Measurements from ENCODE around the gene NXPH3. TPM values are rescaled to one million over a fixed set of nuclear protein-coding genes. Genes with fewer than 3 reads are reported as not detected.

The NXPH3 gene
- total RNA-seq, 2 experiments from 2014 or later = 0.09 TPM

DNA sequence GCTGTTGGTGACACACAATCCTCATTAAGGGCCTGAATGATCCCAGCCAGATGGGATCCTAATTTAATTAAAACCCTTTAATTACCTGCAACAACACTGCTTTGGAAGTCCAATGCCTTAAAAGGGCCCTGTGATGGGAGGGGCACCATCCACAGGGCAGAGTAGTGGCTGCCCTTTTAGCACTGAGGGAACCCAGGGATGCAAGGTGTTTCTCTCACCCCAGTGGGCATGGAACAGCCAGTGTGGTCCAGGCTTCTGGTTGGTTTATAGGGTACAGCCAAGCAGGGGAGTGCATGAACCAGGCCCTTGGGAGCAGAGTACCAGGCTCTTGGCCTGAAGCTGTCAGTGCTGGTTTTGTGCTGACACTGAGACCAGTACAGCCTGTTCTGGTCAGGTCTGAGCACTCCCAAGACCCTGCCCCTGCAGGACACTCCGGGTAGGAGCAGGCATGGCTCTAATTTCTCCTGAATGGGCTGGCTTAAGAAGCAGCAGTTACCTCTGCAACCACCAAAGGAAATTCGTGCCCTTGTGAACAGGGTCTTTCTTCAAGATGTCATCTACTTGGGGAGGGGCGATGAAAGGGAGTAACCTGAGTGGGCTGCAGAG lies 9.9 kb downstream of the NXPH3 start:
- H3K4me3 Mint-ChIP-seq = no peak overlapping the region
- intact Hi-C loops (cut with DNase I, micrococcal nuclease) = no loop called here
- no peak for ATAC-seq
- CTCF ChIA-PET = interaction anchor here (1.5 kb wide), 1 partner anchor 111 kb away, joined by 3 read pairs; no protein-coding TSS in a partner anchor
- POLR2A ChIA-PET = interaction anchor here (0.7 kb wide), 1 partner anchor 42 kb away, joined by 4 read pairs; no protein-coding TSS in a partner anchor
- no peak overlapping the region for H3K27ac Mint-ChIP-seq
- no peaks in the 10 kb centered on the region for H3K27me3 Mint-ChIP-seq
- no peaks in the 10 kb centered on the region for H3K4me1 Mint-ChIP-seq
- no peaks in the 10 kb centered on the region for H3K36me3 Mint-ChIP-seq (ENCODE audit: low read depth)
- H3K9me3 Mint-ChIP-seq (ENCODE audit: low read depth) = no peaks in the 10 kb centered on the region
- no peak for DNase-seq

DNA sequence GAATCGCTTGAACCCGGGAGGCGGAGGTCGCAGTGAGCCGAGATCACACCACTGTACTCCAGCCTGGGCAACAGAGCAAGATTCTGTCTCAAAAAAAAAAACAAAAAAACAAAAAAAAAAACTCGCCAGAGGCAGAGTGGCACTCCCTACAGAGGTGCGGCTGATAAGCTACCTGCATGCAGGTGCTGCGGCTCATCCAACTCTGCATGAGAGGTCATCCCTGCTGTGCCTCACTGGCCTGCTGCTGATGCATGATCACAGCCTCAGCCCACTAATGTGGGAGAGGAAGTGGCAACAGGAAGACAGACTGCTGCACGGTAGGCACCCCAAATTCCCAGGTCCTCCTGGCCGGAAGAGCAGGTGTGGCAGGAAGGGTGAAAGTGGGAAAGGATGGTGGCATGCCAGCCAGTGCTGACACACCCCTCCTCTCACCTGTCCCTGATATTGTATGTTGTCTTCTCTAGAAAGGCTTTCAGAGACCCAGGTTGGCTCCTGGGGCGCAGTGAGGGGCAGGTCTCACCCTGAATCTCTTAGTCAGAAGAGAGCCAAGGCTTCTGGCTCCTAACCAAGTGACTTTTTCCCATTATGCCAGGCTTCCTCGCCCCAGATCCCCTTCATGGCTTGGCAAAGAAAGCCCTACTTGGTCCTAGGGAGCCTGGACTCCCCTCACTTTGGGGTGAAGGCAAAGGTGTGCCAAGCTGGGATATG lies 11.8 kb downstream of the NXPH3 start:
- DNase-seq = no peak
- Mint-ChIP-seq H3K27ac (no peak overlapping the region), H3K27me3 (no peaks in the 10 kb centered on the region), H3K4me3 (no peak overlapping the region), H3K36me3 (ENCODE audit: low read depth) (peaks cover under 1% of the 10 kb centered on the region), H3K9me3 (ENCODE audit: low read depth) (no peaks in the 10 kb centered on the region), H3K4me1 (no peaks in the 10 kb centered on the region)
- intact Hi-C loops (cut with DNase I, micrococcal nuclease) = no loop called here
- no peak for ATAC-seq
- POLR2A ChIA-PET = no interaction called here
- CTCF ChIA-PET = interaction anchor here (0.5 kb wide), 1 partner anchor 9 kb away, joined by 3 read pairs; no protein-coding TSS in a partner anchor

DNA sequence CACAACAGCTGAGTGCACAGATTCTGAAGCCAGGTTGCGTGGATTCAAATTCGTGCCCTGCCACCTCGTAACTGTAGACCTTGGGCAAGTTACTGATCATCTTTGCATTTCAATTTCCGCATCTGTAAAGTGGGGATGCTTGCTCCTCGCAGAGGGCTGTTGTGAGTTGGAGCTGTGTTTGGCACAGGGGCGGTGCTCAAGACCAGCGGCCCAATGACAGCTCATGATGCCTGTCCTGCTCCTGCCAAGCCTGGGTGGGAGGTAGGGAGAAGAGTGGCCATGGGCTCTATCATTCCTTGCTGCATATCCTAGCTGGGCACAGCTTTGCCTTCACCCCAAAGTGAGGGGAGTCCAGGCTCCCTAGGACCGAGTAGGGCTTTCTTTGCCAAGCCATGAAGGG lies 12.6 kb downstream of the NXPH3 start:
- intact Hi-C loops (cut with DNase I, micrococcal nuclease) = no loop called here
- DNase-seq = no peak
- POLR2A ChIA-PET = no interaction called here
- Mint-ChIP-seq H3K36me3 (ENCODE audit: low read depth) (peaks cover 5% of the 10 kb centered on the region), H3K27me3 (no peaks in the 10 kb centered on the region), H3K4me3 (no peak overlapping the region), H3K27ac (no peak overlapping the region), H3K4me1 (no peaks in the 10 kb centered on the region), H3K9me3 (ENCODE audit: low read depth) (no peaks in the 10 kb centered on the region)
- CTCF ChIA-PET = interaction anchor here (0.5 kb wide), 1 partner anchor 10 kb away, joined by 3 read pairs; no protein-coding TSS in a partner anchor
- no peak for ATAC-seq

DNA sequence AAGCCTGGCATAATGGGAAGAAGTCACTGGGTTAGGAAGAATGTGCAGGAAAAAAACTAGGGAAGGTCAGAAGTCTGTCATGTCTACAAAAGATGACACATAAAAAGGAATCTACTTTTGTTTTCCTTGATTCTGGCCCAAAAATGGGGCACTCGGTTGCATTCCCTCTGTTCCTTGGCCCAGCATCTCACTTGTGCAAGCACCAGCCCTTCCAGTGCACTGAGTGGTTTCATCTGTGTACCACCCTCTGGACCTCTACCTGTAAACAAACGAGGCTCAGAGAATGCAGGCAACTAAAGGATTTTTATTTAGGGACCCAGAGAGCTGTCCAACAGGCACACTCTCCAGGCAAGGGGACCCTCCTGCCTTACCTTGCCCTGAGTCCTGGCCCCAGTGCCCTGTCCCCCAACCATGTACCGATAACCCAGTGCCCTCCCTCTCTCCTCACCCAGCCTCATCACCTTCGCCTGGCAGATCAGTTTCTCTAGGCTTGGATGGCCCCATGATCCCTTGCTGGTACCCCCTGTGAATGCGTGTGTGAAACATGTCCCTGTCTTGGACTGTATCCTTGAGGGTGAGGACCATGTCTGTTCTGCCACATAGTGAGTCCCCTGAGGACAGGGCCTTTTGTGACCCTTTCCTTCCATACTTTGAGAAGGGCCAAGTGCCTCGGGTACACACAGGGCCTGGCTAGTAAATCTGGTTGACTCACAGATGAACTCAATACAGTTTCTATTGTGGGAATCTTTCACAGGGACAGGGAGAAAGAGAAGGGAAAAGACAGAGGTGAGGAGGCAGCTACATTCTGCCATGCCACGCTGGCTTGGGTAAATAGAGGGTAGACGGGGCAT lies 13.3 kb downstream of the NXPH3 start:
- intact Hi-C loops (cut with DNase I, micrococcal nuclease) = no loop called here
- ChIA-PET POLR2A (no interaction called here), CTCF (interaction anchor here (0.8 kb wide), 1 partner anchor 12 kb away, joined by 3 read pairs; no protein-coding TSS in a partner anchor)
- H3K36me3 Mint-ChIP-seq (ENCODE audit: low read depth) = peaks cover 5% of the 10 kb centered on the region
- H3K27ac Mint-ChIP-seq = no peak overlapping the region
- no peaks in the 10 kb centered on the region for H3K4me1 Mint-ChIP-seq
- H3K4me3 Mint-ChIP-seq = no peak overlapping the region
- H3K9me3 Mint-ChIP-seq (ENCODE audit: low read depth) = no peaks in the 10 kb centered on the region
- no peak for DNase-seq
- no peak for ATAC-seq
- H3K27me3 Mint-ChIP-seq = no peaks in the 10 kb centered on the region

DNA sequence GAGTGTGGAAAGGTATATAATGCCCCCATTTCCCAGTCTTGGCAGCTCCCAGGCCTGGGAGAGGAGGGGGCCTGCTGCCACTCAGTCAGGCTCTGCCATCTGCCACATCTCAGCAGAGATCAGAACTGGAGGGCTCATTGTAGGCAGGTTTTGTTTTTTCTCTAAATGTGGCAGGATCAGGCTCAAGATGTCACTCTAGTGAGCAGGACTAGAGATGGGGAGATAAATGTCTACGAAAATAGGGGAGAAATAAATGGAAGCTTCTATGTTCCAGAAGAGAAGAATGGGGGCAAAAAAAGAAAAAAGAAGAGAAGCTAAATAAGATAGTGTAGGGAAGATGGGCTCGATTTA lies 13.9 kb downstream of the NXPH3 start:
- Mint-ChIP-seq H3K9me3 (ENCODE audit: low read depth) (no peaks in the 10 kb centered on the region), H3K36me3 (ENCODE audit: low read depth) (peaks cover 5% of the 10 kb centered on the region), H3K27me3 (no peaks in the 10 kb centered on the region), H3K4me1 (no peaks in the 10 kb centered on the region), H3K4me3 (no peak overlapping the region), H3K27ac (no peak overlapping the region)
- ATAC-seq (no peak), DNase-seq (no peak)
- intact Hi-C loops (cut with DNase I, micrococcal nuclease) = no loop called here
- ChIA-PET CTCF (interaction anchor here (0.8 to 1.8 kb wide), 2 partner anchors 12 to 102 kb away, joined by 3 to 4 read pairs; no protein-coding TSS in a partner anchor), POLR2A (no interaction called here)

DNA sequence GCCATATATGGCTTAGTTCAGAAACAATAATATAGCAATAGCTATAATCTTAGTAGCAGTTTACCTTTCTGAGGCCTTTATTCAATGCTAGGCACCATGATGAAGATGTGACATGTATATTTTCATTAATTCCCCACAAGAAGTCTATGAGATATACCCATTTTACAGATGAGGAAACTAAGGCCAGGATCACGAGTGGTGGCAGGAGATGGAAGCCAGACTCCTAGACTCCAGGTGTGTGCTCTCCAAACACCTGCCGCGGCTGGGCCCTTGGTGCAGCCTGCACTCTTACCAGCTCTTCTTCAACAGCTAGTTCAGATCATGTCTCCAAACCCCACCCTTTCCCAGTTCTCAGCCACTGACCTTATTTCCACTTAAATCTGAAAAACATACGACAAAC lies 15.2 kb downstream of the NXPH3 start:
- CTCF ChIA-PET = interaction anchor here (1.8 kb wide), 1 partner anchor 100 kb away, joined by 4 read pairs; no protein-coding TSS in a partner anchor
- ATAC-seq (no peak), DNase-seq (no peak)
- Mint-ChIP-seq H3K9me3 (ENCODE audit: low read depth) (no peaks in the 10 kb centered on the region), H3K4me1 (no peaks in the 10 kb centered on the region), H3K4me3 (no peak overlapping the region), H3K27ac (no peak overlapping the region), H3K36me3 (ENCODE audit: low read depth) (peaks cover 5% of the 10 kb centered on the region), H3K27me3 (no peaks in the 10 kb centered on the region)
- POLR2A ChIA-PET = no interaction called here
- intact Hi-C loops (cut with DNase I, micrococcal nuclease) = no loop called here

DNA sequence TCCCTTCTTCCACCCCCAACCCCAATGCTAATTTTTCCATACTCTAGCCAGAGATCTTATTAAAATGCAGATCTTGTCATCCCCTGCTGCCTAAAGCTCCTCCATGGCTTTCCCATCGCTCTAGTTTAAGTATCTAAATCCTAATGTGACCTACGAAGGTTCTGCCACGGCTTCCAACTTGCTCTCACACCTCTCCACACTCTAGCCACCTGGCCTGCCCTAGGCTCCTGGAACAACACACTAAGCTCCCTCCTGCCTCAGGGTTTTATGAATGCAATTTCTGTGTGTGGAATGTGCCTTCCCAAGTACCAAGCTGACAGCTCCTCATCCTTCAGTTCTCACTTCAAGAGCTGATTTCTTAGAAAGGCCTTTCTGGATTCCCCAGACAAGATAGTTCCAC lies 16.6 kb downstream of the NXPH3 start:
- no peak overlapping the region for H3K4me3 Mint-ChIP-seq
- H3K4me1 Mint-ChIP-seq = no peaks in the 10 kb centered on the region
- no peaks in the 10 kb centered on the region for H3K9me3 Mint-ChIP-seq (ENCODE audit: low read depth)
- no peaks in the 10 kb centered on the region for H3K27me3 Mint-ChIP-seq
- no peak overlapping the region for H3K27ac Mint-ChIP-seq
- ChIA-PET CTCF (interaction anchor here (0.6 to 1.1 kb wide), 2 partner anchors 35 to 1070 kb away, joined by 3 to 5 read pairs; no protein-coding TSS in a partner anchor), POLR2A (no interaction called here)
- ATAC-seq (no peak), DNase-seq (no peak)
- intact Hi-C loops (cut with DNase I, micrococcal nuclease) = no loop called here
- H3K36me3 Mint-ChIP-seq (ENCODE audit: low read depth) = peaks cover 9% of the 10 kb centered on the region

DNA sequence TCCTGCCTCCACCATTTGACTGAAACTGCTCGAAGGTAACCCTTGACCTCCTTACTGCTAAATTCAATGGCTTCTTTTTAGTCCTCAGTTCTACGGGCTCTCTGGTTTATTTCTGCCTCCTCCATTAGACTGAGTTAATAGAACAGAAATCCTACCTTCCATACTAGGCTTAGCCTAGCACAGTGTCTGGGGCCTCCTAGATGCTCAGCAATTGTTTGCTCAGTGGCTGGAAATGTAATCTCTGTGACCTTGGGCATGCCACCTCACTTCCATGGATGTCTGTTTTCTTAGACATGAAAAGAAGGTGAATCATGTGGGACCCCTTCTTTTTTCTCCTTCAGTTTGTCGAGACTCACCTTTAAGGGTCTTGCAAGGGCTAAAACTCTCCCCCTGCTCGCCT lies 19.7 kb downstream of the NXPH3 start:
- no peaks in the 10 kb centered on the region for H3K9me3 Mint-ChIP-seq (ENCODE audit: low read depth)
- peaks cover 20% of the 10 kb centered on the region for H3K36me3 Mint-ChIP-seq (ENCODE audit: low read depth)
- no peaks in the 10 kb centered on the region for H3K4me1 Mint-ChIP-seq
- ChIA-PET CTCF (interaction anchor here (1.1 to 2.0 kb wide), 2 partner anchors 34 to 100 kb away, joined by 3 to 6 read pairs; no protein-coding TSS in a partner anchor), POLR2A (interaction anchor here (0.6 kb wide), 1 partner anchor 254 kb away, joined by 6 read pairs; no protein-coding TSS in a partner anchor)
- H3K27ac Mint-ChIP-seq = no peak overlapping the region
- ATAC-seq (no peak), DNase-seq (no peak)
- H3K4me3 Mint-ChIP-seq = no peak overlapping the region
- H3K27me3 Mint-ChIP-seq = no peaks in the 10 kb centered on the region
- intact Hi-C loops (cut with DNase I, micrococcal nuclease) = no loop called here

DNA sequence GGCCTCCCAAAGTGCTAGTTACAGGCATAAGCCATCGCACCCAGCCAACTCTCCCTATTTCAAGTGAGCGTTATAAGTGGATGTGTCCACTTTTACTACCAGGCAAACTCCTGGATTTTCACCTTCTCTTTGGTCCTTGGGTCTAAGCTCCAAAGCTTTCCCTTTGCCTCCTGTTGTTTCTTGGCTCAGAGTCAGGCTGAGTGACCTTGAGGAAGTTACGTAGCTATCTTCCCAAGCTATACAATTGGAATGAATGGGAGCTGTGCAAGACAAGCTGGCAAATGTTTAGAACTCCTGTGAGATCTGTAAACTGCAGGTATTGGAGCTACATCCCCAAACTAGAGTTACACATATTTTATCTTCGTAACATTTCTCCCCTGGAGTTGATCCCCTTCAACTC lies 20.3 kb downstream of the NXPH3 start:
- Mint-ChIP-seq H3K27me3 (no peaks in the 10 kb centered on the region), H3K9me3 (ENCODE audit: low read depth) (no peaks in the 10 kb centered on the region), H3K27ac (no peak overlapping the region), H3K4me1 (no peaks in the 10 kb centered on the region), H3K36me3 (ENCODE audit: low read depth) (peaks cover 21% of the 10 kb centered on the region), H3K4me3 (no peak overlapping the region)
- ATAC-seq = no peak
- ChIA-PET CTCF (interaction anchor here (0.9 to 1.4 kb wide), 2 partner anchors 9 to 49 kb away, joined by 3 read pairs; no protein-coding TSS in a partner anchor), POLR2A (no interaction called here)
- intact Hi-C loops (cut with DNase I, micrococcal nuclease) = no loop called here
- DNase-seq = no peak

DNA sequence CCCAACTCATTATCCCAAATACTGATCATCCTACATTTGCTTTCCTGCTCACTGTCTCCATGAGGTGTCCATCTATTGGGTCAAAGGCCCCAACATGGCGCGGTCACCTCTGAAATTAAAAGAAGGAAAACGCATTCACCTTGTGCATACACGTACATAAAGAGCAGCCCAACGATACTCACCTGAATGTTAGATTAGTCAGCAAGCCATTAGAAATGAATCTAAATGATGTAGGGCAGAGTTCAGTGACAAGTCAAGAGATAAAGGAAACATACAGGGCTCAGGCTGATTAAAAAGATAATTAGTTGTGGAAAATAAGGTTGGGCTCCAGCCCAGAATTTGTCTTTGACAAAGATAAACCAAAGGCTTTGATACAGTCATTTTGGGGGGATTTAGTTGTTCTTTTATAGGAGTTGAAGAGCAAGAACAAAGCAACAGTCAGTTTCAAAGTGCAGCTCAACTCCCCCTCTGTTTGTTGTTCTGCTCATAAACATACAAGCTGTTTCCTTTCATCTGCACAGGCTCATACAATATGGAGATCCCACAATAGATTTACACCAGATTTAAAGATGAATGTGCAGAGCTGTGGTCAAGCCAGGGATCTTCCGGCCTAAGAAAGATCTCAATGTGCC lies 21.1 kb downstream of the NXPH3 start:
- Mint-ChIP-seq H3K27me3 (no peaks in the 10 kb centered on the region), H3K36me3 (ENCODE audit: low read depth) (peaks cover 27% of the 10 kb centered on the region), H3K9me3 (ENCODE audit: low read depth) (no peaks in the 10 kb centered on the region), H3K27ac (no peak overlapping the region), H3K4me3 (no peak overlapping the region), H3K4me1 (no peaks in the 10 kb centered on the region)
- intact Hi-C loops (cut with DNase I, micrococcal nuclease) = no loop called here
- no peak for ATAC-seq
- POLR2A ChIA-PET = interaction anchor here (0.6 kb wide), 1 partner anchor 65 kb away, joined by 4 read pairs; no protein-coding TSS in a partner anchor
- DNase-seq = no peak
- CTCF ChIA-PET = interaction anchor here (0.7 to 1.4 kb wide), 7 partner anchors 8 to 462 kb away, joined by 3 to 4 read pairs (median 3); no protein-coding TSS in a partner anchor

DNA sequence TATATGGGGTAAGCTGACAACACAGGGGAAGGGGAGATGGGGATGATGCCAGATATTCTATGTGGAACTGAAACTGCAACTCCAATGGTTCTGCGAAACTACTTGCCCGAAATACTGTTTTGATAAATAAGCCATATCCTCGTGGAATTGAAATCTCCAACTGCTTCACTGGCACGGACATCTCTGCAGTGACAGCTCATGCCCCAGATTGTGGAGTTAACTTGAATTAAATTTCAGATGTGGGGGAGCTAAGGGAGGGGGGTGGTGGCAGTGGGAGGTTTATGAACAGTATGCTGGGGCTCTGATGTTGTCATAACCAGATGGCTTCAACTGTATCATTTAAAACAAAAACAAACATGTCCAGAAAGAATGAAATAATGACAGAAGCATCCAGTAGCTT lies 21.8 kb downstream of the NXPH3 start:
- H3K4me1 Mint-ChIP-seq = no peaks in the 10 kb centered on the region
- ChIA-PET POLR2A (interaction anchor here (0.6 kb wide), 1 partner anchor 64 kb away, joined by 4 read pairs; no protein-coding TSS in a partner anchor), CTCF (interaction anchor here (0.7 to 1.7 kb wide), 9 partner anchors 13 to 463 kb away, joined by 3 to 6 read pairs (median 3); no protein-coding TSS in a partner anchor)
- H3K27ac Mint-ChIP-seq = no peak overlapping the region
- intact Hi-C loops (cut with DNase I, micrococcal nuclease) = no loop called here
- H3K4me3 Mint-ChIP-seq = no peak overlapping the region
- ATAC-seq (no peak), DNase-seq (no peak)
- H3K36me3 Mint-ChIP-seq (ENCODE audit: low read depth) = peaks cover 32% of the 10 kb centered on the region
- H3K27me3 Mint-ChIP-seq = no peaks in the 10 kb centered on the region
- no peaks in the 10 kb centered on the region for H3K9me3 Mint-ChIP-seq (ENCODE audit: low read depth)
